DND-41 (cell line): ENCODE measurements around the gene AP3M1.
A peak's percentile ranks its signal among the peaks of the same experiment; 100 is the strongest.

ENCODE experiments used
- ATAC-seq: fragments of 200-7000 bp; cut with Tn5 transposase; 3 replicates; pipeline ENCODE4 v1.9.1; 2021; ENCODE audit warnings: low read depth; ENCODE audit not compliant: insufficient read depth
- DNase-seq: peaks from one replicate; pipeline ENCODE4 v3.0.0-alpha.2; 2020
- H2AFZ ChIP-seq: 2 replicates; pipeline ENCODE4 v1.6.0; 2012; ENCODE audit warnings: low read depth, low read length
- H3K27ac ChIP-seq: 2 replicates; pipeline ENCODE4 v1.5.1; 2012; ENCODE audit warnings: low read length, inconsistent platforms
- H3K27me3 ChIP-seq: fragments of 200-600 bp; sonication (generic); 2 replicates; pipeline ENCODE4 v1.6.0; 2012; ENCODE audit warnings: low read length, mild to moderate bottlenecking, inconsistent platforms; ENCODE audit not compliant: insufficient read depth, poor library complexity
- H3K36me3 ChIP-seq: 2 replicates; pipeline ENCODE4 v1.5.1; 2012; ENCODE audit warnings: low read length, inconsistent platforms; ENCODE audit not compliant: insufficient read depth
- H3K4me1 ChIP-seq: 2 replicates; pipeline ENCODE4 v1.5.1; 2012; ENCODE audit warnings: mild to moderate bottlenecking, low read length; ENCODE audit not compliant: insufficient read depth
- H3K4me2 ChIP-seq: 2 replicates; pipeline ENCODE4 v1.6.0; 2012; ENCODE audit warnings: mild to moderate bottlenecking, moderate library complexity, low read length, inconsistent platforms; ENCODE audit not compliant: insufficient read depth
- H3K4me3 ChIP-seq, 2 experiments: fragments of 200-600 bp in 1 of 2; shearing (Covaris generic) in 1 of 2; 2 replicates each; pipeline ENCODE4 v1.5.1; 2012 to 2016; ENCODE audit warnings: inconsistent platforms in 2 of 2, low read length in 2 of 2, mild to moderate bottlenecking in 2 of 2, low read depth in 1 of 2, moderate library complexity in 1 of 2
- H3K79me2 ChIP-seq: 2 replicates; pipeline ENCODE4 v1.6.0; 2012; ENCODE audit warnings: low read length, inconsistent platforms; ENCODE audit not compliant: insufficient read depth
- H3K9ac ChIP-seq: 2 replicates; pipeline ENCODE4 v1.6.0; 2012; ENCODE audit warnings: low read depth, mild to moderate bottlenecking, inconsistent platforms, low read length, moderate library complexity
- H3K9me3 ChIP-seq: 2 replicates; pipeline ENCODE4 v1.5.1; 2012; ENCODE audit warnings: low read length, moderate library complexity, mild to moderate bottlenecking, inconsistent platforms; ENCODE audit not compliant: insufficient read depth, severe bottlenecking
- H4K20me1 ChIP-seq: 2 replicates; pipeline ENCODE4 v1.6.0; 2012; ENCODE audit warnings: low read length; ENCODE audit not compliant: insufficient read depth
- CTCF ChIP-seq: IDR thresholded peaks from 2 replicates; pipeline ENCODE4 v1.5.1; 2012; ENCODE audit warnings: borderline replicate concordance, low read length, moderate library complexity, mild to moderate bottlenecking; ENCODE audit not compliant: poor library complexity, severe bottlenecking; ENCODE audit errors: extremely low read depth
- EZH2 ChIP-seq: IDR thresholded peaks from 3 replicates; pipeline ENCODE4 v1.6.1; 2012; ENCODE audit warnings: borderline replicate concordance, low read depth, mild to moderate bottlenecking, moderate library complexity, low read length, inconsistent platforms; ENCODE audit not compliant: severe bottlenecking

Gene AP3M1

GRCh38 chr10:74079028-74079935 is 71.3 kb downstream of the AP3M1 start:
- H3K27ac ChIP-seq: no peak overlapping the region
- H3K4me1 ChIP-seq: no peaks in the 10 kb centered on the region
- no peak for ATAC-seq
- H3K9me3 ChIP-seq: no peaks in the 10 kb centered on the region
- no peak overlapping the region for H2AFZ ChIP-seq
- TF ChIP-seq EZH2: no peak
- TF ChIP-seq CTCF: no peak
- no peaks in the 10 kb centered on the region for H3K79me2 ChIP-seq
- no peak overlapping the region for H3K4me3 ChIP-seq
- H4K20me1 ChIP-seq: no peaks in the 10 kb centered on the region
- no peak overlapping the region for H3K4me2 ChIP-seq
- no peaks in the 10 kb centered on the region for H3K27me3 ChIP-seq
- DNase-seq: no peak
- no peaks in the 10 kb centered on the region for H3K36me3 ChIP-seq
- no peak overlapping the region for H3K9ac ChIP-seq

GRCh38 chr10:74078037-74078436 is 72.6 kb downstream of the AP3M1 start:
- TF ChIP-seq CTCF: no peak
- no peak for TF ChIP-seq EZH2
- Histone ChIP-seq H3K79me2 (no peaks in the 10 kb centered on the region), H3K9ac (no peak overlapping the region), H3K27me3 (no peaks in the 10 kb centered on the region), H3K36me3 (no peaks in the 10 kb centered on the region), H3K9me3 (no peaks in the 10 kb centered on the region), H4K20me1 (no peaks in the 10 kb centered on the region), H3K27ac (no peak overlapping the region), H3K4me1 (no peaks in the 10 kb centered on the region), H2AFZ (no peak overlapping the region), H3K4me2 (no peak overlapping the region), H3K4me3 (no peak overlapping the region)
- DNase-seq (no peak), ATAC-seq (peak; percentile 49; the same call in 2 of the 3 replicates)

GRCh38 chr10:74077416-74077815 is 73.2 kb downstream of the AP3M1 start:
- Histone ChIP-seq H3K4me1 (no peaks in the 10 kb centered on the region), H2AFZ (no peak overlapping the region), H3K36me3 (no peaks in the 10 kb centered on the region), H3K79me2 (no peaks in the 10 kb centered on the region), H3K4me2 (no peak overlapping the region), H4K20me1 (no peaks in the 10 kb centered on the region), H3K27ac (no peak overlapping the region), H3K27me3 (no peaks in the 10 kb centered on the region), H3K9ac (no peak overlapping the region), H3K9me3 (no peaks in the 10 kb centered on the region), H3K4me3 (no peak overlapping the region)
- ATAC-seq (no peak), DNase-seq (no peak)
- no peak for TF ChIP-seq CTCF
- no peak for TF ChIP-seq EZH2
